Activated CD4-positive, alpha-beta T cell treated with anti-CD3 and anti-CD28 coated beads for 48 hours (primary cell): ENCODE measurements around the gene SIRT2.
"Not testable (repeated sequence)": the region's sequence is repeated elsewhere in the genome, so short reads cannot be mapped to it uniquely, and the experiment has no call there.

ENCODE experiments used
- DNase-seq: peaks from one replicate; pipeline ENCODE4 v3.0.0-alpha.2; 2020

Gene SIRT2

GRCh38 chr19:38899447-38900201, at the start of gene SIRT2, which contains the start of gene NFKBIB:
TSS of gene SIRT2 (minus strand) at chr19:38899618. CDS start at chr19:38899521, 97 bp downstream.
TSS of gene NFKBIB (plus strand) at chr19:38899969. CDS start at chr19:38900033, 64 bp downstream.
- DNase-seq = peak; percentile 99

DNA sequence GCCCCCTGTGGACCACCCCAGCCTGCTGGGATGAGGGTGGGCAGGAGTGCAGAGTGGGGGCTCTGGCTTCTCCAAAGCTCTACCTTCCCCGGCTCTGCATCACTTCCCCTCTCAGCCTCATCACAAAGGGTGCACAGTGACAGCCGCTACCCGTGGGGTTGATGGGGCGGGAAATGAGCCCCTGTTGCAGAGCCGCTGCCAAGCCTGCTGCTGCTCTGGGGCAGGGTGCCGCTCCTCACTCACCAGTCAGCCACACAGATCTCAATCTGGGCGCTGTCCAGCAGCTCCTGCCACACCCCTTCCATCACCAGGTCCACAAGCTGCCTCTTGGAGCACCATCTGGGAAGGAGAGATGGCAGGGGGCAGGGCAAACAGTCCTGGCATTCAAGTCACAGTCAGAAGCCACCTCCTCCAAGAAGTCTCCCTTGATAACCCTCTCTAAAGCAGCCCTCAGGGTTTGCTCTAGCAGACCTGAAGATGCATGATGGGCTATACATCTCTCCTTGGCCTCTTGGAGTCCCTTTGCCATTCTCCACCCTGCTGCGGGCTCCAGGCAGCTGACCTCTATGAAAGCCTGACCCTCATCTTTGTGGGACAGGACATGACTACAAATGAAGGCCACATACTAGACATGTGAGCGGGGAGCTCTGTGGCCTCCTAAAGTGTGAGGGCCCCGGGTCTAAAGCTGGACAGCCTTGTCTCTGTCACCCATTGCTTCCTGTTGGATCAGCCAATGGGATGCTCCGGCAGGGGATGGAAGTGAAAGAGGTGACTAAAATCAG, 47.0 kb upstream of the SIRT2 start:
- DNase-seq = no peak

DNA sequence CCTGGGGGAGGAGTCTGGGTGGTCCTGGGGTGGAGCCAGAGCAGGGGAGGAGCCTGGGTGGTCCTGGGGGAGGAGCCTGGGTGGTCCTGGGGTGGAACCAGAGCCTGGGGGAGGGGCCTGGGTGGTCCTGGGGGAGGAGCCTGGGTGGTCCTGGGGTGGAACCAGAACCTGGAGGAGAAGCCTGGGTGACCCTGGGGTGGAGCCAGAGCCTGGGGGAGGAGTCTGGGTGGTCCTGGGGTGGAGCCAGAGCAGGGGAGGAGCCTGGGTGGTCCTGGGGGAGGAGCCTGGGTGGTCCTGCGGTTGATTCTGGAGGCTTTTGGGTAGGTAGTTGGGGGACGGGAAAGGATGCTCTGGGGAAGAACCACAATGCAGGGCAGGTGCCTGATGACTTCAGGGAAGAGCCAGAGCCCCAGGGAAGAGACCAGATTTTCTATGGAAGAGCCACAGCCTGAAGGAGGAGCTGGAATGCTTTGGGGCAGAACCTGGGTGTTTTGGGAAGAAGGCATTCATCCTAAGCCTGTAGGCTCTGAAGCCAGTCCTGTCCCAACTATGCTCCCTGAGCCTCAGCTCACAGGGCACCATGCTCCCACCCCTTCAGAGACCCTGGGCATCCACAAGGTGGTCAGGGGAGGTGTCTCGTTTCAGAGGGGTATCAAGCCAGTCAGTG, 46.3 kb upstream of the SIRT2 start:
- no peak for DNase-seq

GRCh38 chr19:38944981-38945506, 45.6 kb upstream of the SIRT2 start:
- no peak for DNase-seq

DNA sequence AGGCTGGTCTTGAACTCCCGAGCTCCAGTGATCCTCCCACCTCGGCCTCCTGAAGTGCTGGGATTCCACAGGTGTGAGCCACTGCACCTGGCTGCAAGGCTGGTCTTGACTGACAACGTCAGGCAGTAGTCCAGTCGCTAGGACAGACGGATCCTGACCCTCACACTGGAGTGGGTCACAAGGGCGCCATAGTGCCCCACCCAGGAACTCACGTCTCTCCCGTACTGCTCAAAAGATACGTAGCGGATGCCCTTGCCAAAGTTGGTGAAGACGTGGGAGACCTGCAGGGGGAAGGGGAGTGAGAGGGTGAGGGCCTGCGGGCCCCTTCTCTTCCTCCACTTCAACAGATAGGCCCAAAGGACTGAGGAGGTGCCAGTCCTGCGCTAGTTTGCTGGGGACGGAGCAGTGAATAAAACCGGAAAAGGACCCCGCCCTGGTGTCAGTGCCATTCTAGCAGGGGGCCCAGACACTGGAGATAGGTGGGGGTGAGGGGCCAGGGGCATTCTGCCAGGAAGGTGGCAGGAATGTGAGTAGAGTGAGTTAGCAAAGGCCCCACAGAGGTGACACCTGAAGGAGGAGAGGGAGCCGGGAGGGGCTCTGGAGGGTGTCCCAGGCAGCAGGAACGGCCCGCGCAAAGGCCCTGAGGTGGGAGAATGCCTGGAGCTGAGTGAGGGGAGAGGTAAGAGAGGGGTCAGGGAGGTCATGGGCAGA, 43.2 kb upstream of the SIRT2 start:
- no peak for DNase-seq

DNA sequence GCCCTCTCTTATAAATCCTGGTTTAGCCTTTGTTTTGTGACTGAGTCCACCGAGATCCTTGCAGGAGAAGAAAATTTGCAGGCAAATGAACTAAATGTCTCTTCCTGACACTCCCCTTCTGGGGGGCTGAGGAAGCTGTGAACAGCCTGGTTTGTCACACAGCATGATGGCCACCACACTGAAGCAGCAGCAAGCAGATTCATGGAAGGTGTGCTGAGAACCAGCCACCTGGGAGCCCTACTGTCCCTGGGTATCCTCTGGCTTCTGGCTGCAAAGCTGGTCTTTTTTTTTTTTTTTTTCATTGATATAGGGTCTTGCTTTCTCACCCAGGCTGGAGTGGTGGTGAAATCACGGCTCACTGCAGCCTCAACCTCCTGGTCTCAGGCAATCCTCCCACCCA, 42.6 kb upstream of the SIRT2 start:
- DNase-seq = no peak

DNA sequence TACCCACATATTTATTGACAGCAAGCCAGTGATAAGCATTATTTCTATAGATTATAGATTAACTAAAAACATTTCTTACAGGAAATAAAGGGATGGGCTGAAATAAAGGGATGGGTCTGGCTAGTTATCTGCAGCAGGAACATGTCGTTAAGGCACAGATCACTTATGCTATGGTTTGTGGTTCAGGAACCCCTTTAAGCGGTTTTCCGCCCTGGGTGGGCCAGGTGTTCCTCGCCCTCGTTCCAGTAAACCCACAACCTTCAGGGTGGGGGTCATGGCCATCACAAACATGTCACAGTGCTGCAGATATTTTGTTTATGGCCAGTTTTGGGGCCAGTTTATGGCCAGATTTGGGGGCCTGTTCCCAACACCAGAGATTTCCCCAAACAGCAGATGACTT, 42.0 kb upstream of the SIRT2 start:
- DNase-seq = not testable (repeated sequence)

DNA sequence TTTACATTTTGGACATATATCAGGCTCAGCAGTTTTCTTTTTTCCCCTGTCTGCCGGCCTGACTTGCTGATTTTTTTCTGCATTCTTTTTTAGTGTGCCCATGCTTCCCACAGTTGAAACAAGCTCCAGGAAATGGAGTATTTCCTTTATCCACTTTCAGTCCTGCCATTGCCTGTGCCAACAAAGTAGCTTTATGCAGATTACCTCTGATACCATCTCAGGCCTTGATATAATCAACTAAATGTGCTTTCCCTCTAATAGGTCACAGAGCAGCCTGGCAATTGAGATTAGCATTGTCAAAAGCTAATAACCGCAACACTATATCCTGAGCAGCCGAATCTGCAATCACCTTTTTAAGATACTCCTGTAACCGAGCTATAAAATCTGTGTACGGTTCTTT, 40.5 kb upstream of the SIRT2 start:
- DNase-seq = no peak

DNA sequence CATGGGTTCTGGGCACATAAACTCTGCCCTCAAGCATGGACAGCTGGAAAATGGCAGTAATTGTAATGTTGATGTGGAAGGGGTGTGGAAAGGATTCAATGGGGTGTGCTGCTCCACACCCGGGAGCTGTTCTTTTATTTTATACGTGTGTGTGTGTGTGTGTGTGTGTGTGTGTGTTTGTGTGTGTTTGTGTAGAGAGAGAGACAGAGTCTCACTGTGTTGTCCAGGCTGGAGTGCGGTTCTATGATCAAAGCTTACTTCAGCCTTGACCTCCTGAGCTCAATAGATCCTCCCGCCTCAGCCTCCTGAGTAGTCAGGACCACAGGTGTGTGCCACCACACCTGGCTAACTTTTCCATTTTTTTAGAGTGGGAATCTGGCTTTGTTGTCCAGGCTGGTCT, 34.1 kb upstream of the SIRT2 start:
- no peak for DNase-seq

DNA sequence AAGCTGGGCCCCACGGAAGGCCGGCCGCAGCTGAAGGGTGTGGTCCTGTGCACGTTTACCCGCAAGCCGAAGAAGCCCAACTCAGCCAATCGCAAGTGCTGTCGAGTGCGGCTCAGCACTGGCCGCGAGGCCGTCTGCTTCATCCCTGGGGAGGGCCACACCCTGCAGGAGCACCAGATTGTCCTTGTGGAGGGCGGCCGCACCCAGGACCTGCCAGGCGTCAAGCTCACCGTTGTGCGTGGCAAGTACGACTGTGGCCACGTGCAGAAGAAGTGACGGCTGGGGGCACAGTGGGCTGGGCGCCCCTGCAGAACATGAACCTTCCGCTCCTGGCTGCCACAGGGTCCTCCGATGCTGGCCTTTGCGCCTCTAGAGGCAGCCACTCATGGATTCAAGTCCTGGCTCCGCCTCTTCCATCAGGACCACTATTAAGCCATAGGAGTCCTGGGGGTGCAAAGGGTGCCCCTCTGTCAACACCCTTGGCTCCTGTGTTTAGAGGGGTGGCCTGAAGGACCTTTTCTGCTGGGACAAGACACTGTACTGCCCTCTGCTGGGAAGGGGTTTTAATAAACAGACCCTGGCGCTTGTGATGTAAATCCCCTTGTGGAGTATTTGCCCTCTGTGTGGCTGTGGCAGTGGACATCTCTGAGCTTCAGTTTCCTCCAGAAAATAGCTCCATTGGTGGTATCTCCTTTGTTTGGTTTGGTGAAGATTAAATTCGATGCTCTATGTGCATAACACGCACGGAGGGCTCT, 33.2 kb upstream of the SIRT2 start:
- DNase-seq = peak; percentile 50

- DNase-seq = no peak
These were observed 32.0 kb upstream of the SIRT2 start for GRCh38 chr19:38931521-38931793.

GRCh38 chr19:38930776-38931520, 31.5 kb upstream of the SIRT2 start, which contains the start of gene MRPS12:
TSS of gene MRPS12 (plus strand) at chr19:38930944. CDS start at chr19:38931295, 351 bp downstream.
- peak; percentile 99 for DNase-seq

DNA sequence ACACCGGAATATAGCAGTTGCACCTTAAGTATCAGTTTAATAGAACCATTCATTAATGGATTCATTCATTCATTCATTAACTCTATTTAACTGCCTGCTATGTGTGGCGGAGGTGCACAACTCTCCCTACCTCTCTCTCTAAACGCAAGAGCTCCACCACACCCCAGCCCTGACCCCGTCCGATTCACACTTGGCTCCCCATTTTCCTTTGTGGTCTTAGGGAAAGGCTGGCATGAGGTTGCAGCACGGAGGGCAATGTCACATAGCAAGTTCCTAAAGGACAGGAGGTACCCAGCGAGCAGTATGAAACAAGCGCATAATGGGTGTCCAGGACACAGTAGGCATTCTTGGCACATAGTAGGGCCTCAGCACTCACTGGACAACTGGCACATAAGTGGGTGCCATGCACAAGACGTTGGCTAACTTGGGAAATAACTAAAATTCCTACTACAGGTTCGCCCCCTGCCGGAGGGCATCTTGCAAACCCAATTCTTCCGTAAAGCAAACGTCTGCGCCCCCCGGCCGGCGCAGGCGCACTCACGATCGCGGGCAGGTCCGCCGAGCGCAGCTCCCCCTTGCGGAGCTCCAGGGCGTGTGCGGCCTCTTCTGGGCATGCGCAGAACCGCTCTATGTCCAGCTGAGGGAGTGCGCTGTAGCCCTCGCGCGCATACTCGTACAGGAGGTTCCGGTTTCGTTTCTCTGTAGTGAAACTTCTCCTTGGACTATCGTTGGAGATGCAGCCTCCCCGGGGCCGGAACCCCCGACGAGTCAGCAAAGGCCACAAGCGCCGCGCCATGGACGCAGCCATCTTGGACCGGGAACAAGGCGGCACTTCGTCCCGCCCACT, 30.7 kb upstream of the SIRT2 start, which contains the start of gene SARS2:
TSS of gene SARS2 (minus strand) at position 835 of the 847 bp plus-strand sequence. CDS start at position 808, 27 bp downstream.
- DNase-seq = peak; percentile 93

DNA sequence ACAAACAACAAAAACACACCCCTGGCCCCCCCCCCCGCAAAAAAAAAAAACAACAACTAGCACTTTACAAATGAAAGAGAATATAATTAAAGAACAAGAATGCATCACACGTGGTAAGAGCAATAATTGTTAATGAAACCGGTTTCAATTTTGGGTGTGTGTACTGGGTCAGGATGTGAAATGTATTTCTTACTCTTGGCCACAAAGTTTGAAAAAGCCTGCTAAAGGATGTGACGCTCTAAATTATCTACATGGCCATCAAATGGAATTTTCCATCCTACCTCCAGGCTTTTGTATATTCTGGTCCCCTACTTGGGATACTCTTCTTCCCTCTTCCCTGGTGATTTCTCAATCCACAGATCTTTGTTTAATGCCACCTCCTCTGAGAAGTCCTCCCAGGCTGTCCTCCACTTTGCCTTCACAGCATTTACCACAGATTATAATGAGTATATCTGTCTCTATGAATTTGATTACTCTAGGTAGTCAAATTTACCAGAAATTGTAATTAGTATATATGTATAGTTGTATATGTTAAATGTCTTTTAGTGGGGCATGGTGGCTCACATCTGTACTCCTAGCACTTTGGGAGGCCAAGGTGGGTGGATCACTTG, 29.1 kb upstream of the SIRT2 start:
- no peak for DNase-seq

- DNase-seq = no peak
These were observed 25.0 kb upstream of the SIRT2 start for GRCh38 chr19:38924388-38924787.

- DNase-seq = no peak
These were observed 23.1 kb upstream of the SIRT2 start for GRCh38 chr19:38922482-38922881.

DNA sequence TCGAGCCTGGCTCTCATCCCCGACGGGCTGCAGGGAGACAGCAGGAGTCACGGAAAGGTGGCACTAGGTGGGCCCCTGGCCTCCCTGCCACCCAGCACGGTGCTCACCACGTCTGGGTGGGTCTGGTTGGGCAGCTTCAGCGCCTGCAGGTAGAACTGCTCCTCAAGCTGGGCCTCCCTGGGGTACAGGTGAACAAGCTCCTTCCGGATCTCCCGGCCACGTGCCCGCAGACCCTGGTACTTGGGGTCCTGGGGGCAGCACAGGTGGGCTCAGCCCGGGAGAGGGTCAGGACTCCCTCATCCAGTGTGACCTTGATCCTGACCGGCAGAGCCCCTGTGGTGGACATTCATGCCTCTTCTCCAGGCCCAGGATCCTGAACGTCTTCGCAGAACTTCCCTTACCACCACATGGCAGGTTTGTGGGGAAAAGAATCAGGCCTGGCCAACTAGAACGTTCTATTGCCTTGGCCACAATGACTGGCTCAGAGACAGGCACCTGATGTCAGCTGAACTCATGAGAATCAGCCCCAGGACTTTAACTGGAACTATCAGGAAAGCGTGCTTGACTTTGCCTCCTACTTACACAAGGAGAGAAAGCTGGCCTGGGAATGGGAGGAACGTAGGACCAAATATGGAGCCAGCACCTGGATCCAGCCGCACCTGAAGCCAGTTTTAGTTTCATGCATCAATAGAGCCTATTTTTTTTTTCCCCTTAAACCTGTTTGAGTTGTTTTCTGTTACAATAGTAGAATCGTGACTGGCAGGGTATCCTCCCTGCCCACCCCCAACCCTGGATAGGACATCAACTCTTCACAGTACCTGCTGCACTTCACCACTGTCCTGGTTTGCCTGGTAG, 22.2 kb upstream of the SIRT2 start:
- DNase-seq = no peak

- DNase-seq = no peak
These were observed 21.4 kb upstream of the SIRT2 start for GRCh38 chr19:38920602-38921419.
